NB4 (cell line): ENCODE data around the gene NUP42.

ENCODE experiments used
- MYC ChIP-seq: IDR thresholded peaks from 2 replicates; pipeline ENCODE4 v1.6.1; 2011; ENCODE audit warnings: low read depth, low read length
- POLR2A ChIP-seq: IDR thresholded peaks from 2 replicates; pipeline ENCODE4 v1.6.1; 2011; ENCODE audit warnings: mild to moderate bottlenecking; ENCODE audit not compliant: insufficient read length; ENCODE audit errors: extremely low read depth
- TF ChIP-seq, protein P1 (sequence below): IDR thresholded peaks from one replicate; pipeline ENCODE4 v1.5.1; 2012; ENCODE audit warnings: low read depth, low read length
- TF ChIP-seq, protein P2 (sequence below): IDR thresholded peaks from 2 replicates; pipeline ENCODE4 v1.6.1; 2011; ENCODE audit warnings: low read depth, low read length

DNA sequence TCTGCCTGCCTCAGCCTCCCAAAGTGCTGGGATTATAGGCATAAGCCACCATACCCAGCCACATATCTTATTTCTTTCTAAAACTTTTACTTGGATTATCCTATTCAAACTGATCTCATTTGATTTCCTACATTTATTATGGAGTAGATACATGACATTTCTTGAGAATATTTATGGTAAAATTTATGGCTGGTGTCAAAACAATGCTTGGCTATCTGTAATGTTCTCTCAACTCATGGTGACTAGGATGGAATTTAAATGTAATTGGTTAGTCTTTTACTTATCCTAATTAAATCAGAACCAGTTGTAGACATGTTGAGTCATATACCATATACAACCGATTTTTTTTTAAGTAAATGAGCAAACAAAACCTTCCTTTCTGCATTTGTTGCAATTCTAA lies 4.1 kb downstream of the NUP42 start:
- TF ChIP-seq, protein P1, sequence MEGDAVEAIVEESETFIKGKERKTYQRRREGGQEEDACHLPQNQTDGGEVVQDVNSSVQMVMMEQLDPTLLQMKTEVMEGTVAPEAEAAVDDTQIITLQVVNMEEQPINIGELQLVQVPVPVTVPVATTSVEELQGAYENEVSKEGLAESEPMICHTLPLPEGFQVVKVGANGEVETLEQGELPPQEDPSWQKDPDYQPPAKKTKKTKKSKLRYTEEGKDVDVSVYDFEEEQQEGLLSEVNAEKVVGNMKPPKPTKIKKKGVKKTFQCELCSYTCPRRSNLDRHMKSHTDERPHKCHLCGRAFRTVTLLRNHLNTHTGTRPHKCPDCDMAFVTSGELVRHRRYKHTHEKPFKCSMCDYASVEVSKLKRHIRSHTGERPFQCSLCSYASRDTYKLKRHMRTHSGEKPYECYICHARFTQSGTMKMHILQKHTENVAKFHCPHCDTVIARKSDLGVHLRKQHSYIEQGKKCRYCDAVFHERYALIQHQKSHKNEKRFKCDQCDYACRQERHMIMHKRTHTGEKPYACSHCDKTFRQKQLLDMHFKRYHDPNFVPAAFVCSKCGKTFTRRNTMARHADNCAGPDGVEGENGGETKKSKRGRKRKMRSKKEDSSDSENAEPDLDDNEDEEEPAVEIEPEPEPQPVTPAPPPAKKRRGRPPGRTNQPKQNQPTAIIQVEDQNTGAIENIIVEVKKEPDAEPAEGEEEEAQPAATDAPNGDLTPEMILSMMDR: no peak
- no peak for TF ChIP-seq POLR2A
- TF ChIP-seq, protein P2, sequence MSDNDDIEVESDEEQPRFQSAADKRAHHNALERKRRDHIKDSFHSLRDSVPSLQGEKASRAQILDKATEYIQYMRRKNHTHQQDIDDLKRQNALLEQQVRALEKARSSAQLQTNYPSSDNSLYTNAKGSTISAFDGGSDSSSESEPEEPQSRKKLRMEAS: no peak
- TF ChIP-seq MYC: no peak
